ENCODE results near the gene ISOC2. TPM values are rescaled to one million over a fixed set of nuclear protein-coding genes. Genes with fewer than 3 reads are reported as not detected.
"Not testable (repeated sequence)": the region's sequence is repeated elsewhere in the genome, so short reads cannot be mapped to it uniquely, and the experiment has no call there.

The ISOC2 gene
- total RNA-seq, 1 donor from 2014 or later: 58.7 TPM

DNA sequence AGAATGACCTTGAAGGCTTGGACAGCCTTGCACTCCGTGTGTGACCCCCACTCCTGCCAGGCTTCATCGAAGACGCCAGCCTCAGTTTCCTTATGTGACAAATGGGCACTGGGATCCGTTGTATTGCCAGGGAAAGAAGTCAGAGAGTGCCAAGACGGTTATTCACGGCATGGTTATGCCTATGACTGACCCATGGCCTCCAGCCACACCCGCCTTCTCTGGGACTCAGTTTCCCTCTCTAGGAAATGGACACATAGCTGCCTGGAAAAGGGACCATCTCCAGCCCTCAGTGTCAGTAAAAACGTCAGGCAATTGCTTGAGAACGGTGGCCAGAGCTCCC lies 52.9 kb downstream of the ISOC2 start:
- peak overlapping the region; percentile 59 for H3K4me3 ChIP-seq (ENCODE audit: low read depth, low read length)
- DNase-seq (ENCODE audit: low read depth): no peak
- TF ChIP-seq CTCF (conservative IDR thresholded peaks at IDR 0.05; ENCODE audit: low read depth, low read length): no peak

DNA sequence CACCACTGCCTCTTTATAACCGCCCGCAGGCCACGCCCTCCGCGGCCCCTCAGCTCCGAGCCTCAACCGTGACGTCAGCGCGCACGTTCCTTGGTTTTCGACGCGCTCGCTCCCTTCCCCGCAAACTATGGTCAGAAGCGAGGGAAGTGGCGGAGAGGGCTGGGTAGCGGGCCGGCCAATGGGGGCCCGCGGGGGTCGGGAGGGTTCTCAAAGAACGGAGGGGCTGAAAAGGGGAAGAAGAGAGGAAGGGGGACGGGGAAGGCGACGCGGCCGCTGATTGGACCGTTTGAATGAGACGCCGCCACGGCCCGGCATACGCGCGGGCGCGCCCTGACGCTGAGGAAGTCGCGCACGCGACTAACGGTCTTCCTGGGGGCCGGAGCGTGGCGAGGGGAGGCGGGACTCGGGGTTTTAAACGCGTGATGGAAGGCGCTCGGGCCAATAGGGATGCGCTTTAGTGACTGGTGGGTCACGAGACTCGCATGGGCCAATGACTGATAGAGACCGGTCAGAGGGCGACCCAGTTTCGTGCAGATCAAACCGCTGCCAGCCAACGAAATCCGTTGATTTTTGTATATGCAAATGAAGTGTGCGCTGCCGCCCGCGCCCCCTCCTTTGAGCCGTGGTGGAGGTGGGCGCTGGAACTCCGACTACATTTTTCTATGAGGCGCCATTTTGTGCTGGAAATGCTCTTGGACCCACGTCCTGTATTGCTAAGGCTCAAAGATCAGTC lies 53.5 kb downstream of the ISOC2 start:
- peak; percentile 87 for DNase-seq (ENCODE audit: low read depth)
- no peak for TF ChIP-seq CTCF (conservative IDR thresholded peaks at IDR 0.05; ENCODE audit: low read depth, low read length)
- peak overlapping the region; percentile 86 for H3K4me3 ChIP-seq (ENCODE audit: low read depth, low read length)

DNA sequence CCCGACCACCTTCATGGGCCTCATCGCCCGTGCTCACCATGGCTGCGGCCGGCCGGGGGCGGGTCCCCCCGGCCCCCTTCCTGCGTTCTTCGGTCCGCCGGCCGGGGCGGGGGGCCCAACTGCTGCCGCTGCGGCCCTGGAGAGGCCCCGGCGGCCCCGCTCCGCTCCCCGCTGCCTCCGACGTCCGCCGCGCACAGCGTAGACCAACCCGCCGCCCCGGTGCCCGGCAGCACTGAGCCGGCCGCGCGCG lies 54.0 kb downstream of the ISOC2 start, which contains the start of gene UBE2S:
UBE2S (minus strand) TSS at position 239 of the 250 bp plus-strand sequence; CDS start at position 40, 199 bp downstream.
- DNase-seq (ENCODE audit: low read depth): not testable (repeated sequence)
- H3K4me3 ChIP-seq (ENCODE audit: low read depth, low read length): peak within 1 kb of the TSS; percentile 86

GRCh38 chr19:55406826-55407549 lies 54.5 kb downstream of the ISOC2 start:
- DNase-seq (ENCODE audit: low read depth): no peak
- H3K4me3 ChIP-seq (ENCODE audit: low read depth, low read length): peak overlapping the region; percentile 86
- no peak for TF ChIP-seq CTCF (conservative IDR thresholded peaks at IDR 0.05; ENCODE audit: low read depth, low read length)

DNA sequence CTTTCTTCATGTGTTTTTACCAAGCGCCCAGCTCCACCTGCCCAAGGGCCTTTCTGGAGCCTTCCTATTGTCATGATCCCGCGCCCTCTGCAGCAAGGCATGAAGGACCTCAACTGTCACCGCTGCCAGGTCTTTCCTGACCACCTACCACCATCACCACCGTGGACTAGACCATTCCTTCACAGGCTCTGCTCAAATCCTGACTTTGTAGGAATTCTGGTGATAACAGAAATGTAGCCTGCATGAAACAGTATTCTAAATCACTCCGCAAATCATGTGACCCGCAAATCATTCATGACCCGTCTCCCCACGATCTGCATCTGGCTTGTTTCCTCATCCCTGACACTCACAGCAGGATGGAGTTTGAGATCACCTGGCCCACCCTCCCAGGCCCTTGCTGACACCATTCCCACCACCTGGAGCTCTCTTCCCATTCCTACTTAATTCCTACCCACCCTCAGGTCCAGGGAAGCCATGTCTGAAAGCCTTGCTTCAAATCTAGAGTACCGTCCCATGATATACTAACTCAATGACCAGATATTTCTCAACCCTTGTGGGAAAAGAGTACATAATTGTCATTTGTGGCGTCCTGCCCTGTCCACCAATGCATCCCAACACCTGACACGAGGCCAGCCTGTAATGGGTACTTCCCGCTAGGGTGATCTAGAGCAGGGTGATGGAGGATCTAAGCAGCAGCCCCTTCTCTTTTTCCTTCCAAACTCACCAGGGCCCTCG lies 55.2 kb downstream of the ISOC2 start:
- peak overlapping the region; percentile 86 for H3K4me3 ChIP-seq (ENCODE audit: low read depth, low read length)
- no peak for TF ChIP-seq CTCF (conservative IDR thresholded peaks at IDR 0.05; ENCODE audit: low read depth, low read length)
- DNase-seq (ENCODE audit: low read depth): no peak

GRCh38 chr19:55405638-55406037 lies 55.8 kb downstream of the ISOC2 start:
- no peak for DNase-seq (ENCODE audit: low read depth)
- TF ChIP-seq CTCF (conservative IDR thresholded peaks at IDR 0.05; ENCODE audit: low read depth, low read length): no peak
- H3K4me3 ChIP-seq (ENCODE audit: low read depth, low read length): peak overlapping the region; percentile 86

Other genes starting within 250 kb of the ISOC2 start
- 2.1 and 2.6 TPM in 2 replicates for gene TMEM86B, start 232.9 kb downstream of the ISOC2 start, total RNA-seq
- 43.8 and 62.5 TPM in 2 replicates for gene PPP6R1, start 202.6 kb downstream of the ISOC2 start, total RNA-seq
- 67.3 and 73.9 TPM in 2 replicates for gene HSPBP1, start 181.5 kb downstream of the ISOC2 start, total RNA-seq
- gene BRSK1, start 177.6 kb downstream of the ISOC2 start, total RNA-seq: 2.0 and 16.1 TPM in 2 replicates
- gene TMEM150B, start 136.3 kb downstream of the ISOC2 start, total RNA-seq: not detected in 2 replicates
- 5.1 and 18.5 TPM in 2 replicates for gene KMT5C, start 121.8 kb downstream of the ISOC2 start, total RNA-seq
- 0.23 TPM in 1 of 2 replicates, not detected in the other for gene COX6B2, start 106.9 kb downstream of the ISOC2 start, total RNA-seq
- gene GARIN5B, start 98.4 kb downstream of the ISOC2 start, total RNA-seq: not detected in 2 replicates
- gene IL11, start 91.2 kb downstream of the ISOC2 start, total RNA-seq: 31.0 and 42.8 TPM in 2 replicates
- not detected in 2 replicates for gene TMEM190, start 84.8 kb downstream of the ISOC2 start, total RNA-seq
- gene TMEM238, start 77.3 kb downstream of the ISOC2 start, total RNA-seq: 16.3 and 21.4 TPM in 2 replicates
- gene RPL28, start 75.7 kb downstream of the ISOC2 start, total RNA-seq: 412 and 480 TPM in 2 replicates
- 383 and 458 TPM in 2 replicates for gene UBE2S, start 53.9 kb downstream of the ISOC2 start, total RNA-seq
- 0.17 TPM in 1 of 2 replicates, not detected in the other for gene SHISA7, start 18.3 kb downstream of the ISOC2 start, total RNA-seq
- gene C19orf85, start 3.1 kb upstream of the ISOC2 start, total RNA-seq: not detected in 2 replicates
- 4.2 and 6.2 TPM in 2 replicates for gene ZNF628, start 15.0 kb upstream of the ISOC2 start, total RNA-seq
- 29.0 and 29.2 TPM in 2 replicates for gene NAT14, start 23.5 kb upstream of the ISOC2 start, total RNA-seq
- 0.86 TPM in 1 of 2 replicates, not detected in the other for gene SSC5D, start 26.8 kb upstream of the ISOC2 start, total RNA-seq
- gene SBK2, start 75.5 kb upstream of the ISOC2 start, total RNA-seq: 0.58 and 2.9 TPM in 2 replicates
- gene SBK3, start 83.9 kb upstream of the ISOC2 start, total RNA-seq: 0.23 TPM in 1 of 2 replicates, not detected in the other
- 10.0 and 11.4 TPM in 2 replicates for gene ZNF579, start 119.2 kb upstream of the ISOC2 start, total RNA-seq
- gene FIZ1, start 137.9 kb upstream of the ISOC2 start, total RNA-seq: 5.5 and 9.7 TPM in 2 replicates
- gene ZNF524, start 138.6 kb upstream of the ISOC2 start, total RNA-seq: 16.4 and 18.0 TPM in 2 replicates
- gene ZNF865, start 144.0 kb upstream of the ISOC2 start, total RNA-seq: 3.4 and 6.2 TPM in 2 replicates
- 0.58 and 4.0 TPM in 2 replicates for gene ZNF784, start 162.9 kb upstream of the ISOC2 start, total RNA-seq
- gene ZNF580, start 179.4 kb upstream of the ISOC2 start, total RNA-seq: 10.6 and 10.8 TPM in 2 replicates
- gene ZNF581, start 182.0 kb upstream of the ISOC2 start, total RNA-seq: 27.2 and 29.2 TPM in 2 replicates
- 10.2 and 17.9 TPM in 2 replicates for gene CCDC106, start 186.6 kb upstream of the ISOC2 start, total RNA-seq
- 142 and 205 TPM in 2 replicates for gene U2AF2, start 193.4 kb upstream of the ISOC2 start, total RNA-seq
- gene EPN1, start 213.6 kb upstream of the ISOC2 start, total RNA-seq: 102 and 151 TPM in 2 replicates